SW 1271 (cell line): Measurements from ENCODE around the gene SERPINB4.

Source experiments
- DNase-seq, 2 experiments: peaks; one replicate each; lab custom pipeline; 2025; lab: John Stamatoyannopoulos, UW

The SERPINB4 gene

DNA sequence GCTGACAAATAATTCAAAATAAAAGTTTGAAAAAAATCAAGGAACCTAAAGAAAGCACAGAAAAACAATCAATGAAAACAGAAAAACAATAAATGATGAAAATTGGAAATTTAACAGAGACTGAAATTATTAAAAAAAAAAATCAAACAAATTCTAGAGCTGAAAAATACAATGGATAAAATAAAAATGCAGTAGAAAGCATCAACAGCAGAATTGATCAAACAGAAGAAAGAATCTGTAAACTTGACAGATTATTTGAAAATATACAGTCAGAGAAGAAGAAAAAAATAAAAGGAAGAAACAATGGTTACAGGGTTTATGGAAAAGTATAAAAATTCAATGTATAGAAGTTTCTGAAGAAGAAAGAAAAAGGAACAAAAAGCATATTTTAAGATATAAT is 16.2 kb downstream of the SERPINB4 start:
- DNase-seq = no peak

DNA sequence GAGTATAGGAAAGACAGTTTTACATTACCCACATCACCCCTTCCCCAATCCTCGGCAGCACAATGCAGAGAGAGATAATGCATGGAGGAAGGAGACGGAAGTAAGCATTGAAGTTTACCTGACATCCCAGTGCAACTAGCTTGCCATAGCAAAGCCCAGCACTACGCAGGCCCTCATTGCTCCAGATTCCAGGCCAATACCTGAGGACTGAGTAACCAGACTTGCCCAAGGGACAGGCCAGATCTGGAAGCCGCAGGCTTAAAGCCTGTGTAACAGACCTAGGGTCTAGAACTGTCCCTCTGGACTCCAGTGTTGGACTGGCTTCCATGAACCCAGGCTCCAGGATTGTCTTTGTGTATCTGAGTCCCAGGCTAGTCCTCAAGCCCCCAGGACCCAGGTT is 17.6 kb downstream of the SERPINB4 start:
- no peak for DNase-seq

DNA sequence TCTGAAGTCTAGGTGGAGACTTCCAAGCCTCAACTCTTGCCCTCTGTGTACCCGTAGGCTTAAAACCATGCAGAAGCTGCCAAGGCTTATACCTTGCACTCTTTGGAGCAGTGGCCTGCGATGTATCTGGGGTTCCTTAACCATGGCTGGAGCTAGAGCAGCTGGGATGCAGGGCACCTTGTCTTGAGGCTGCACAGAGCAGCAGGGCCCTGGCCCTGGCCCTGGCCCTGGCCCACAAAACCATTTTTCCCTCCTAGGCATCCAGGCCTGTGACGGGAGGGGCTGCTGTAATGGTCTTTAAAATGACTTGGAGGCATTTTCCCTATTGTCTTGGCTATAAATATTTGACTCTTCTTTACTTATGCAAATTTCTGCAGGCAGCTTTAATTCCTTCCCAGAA is 19.2 kb downstream of the SERPINB4 start:
- DNase-seq = no peak

DNA sequence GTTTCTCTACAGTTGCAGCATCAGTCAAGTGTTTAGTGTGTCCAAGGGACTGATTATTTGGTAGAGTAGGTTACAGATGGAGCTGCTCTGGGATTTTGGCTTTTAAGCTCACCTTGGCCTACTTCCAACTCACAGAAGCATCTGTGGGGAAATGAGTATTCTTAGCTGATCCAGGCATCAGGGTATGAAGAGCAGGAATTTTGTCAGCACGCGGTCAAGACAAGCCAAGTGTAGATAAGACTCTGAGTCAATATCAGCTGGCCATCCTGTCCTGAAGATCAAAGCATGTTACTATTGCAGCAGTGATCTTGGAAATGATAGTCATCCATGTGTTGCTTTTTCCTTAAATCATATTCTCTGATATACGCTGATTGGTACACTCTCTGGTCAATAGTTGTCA is 24.4 kb downstream of the SERPINB4 start:
- no peak for DNase-seq

DNA sequence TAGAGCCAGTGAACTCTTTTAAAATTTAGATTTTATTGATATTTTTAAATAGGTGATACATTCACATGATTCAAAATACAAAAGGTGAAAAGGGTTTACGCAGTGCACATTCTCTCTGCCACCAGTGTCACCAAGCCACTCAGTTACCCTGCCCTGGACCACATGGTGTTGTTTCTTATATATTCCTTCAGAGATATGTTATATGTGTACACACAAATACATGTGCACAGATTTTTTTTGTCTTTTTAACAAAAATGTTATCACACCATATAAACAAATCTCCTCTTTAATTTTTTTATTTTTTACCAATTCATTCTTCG is 26.2 kb downstream of the SERPINB4 start:
- DNase-seq = no peak

DNA sequence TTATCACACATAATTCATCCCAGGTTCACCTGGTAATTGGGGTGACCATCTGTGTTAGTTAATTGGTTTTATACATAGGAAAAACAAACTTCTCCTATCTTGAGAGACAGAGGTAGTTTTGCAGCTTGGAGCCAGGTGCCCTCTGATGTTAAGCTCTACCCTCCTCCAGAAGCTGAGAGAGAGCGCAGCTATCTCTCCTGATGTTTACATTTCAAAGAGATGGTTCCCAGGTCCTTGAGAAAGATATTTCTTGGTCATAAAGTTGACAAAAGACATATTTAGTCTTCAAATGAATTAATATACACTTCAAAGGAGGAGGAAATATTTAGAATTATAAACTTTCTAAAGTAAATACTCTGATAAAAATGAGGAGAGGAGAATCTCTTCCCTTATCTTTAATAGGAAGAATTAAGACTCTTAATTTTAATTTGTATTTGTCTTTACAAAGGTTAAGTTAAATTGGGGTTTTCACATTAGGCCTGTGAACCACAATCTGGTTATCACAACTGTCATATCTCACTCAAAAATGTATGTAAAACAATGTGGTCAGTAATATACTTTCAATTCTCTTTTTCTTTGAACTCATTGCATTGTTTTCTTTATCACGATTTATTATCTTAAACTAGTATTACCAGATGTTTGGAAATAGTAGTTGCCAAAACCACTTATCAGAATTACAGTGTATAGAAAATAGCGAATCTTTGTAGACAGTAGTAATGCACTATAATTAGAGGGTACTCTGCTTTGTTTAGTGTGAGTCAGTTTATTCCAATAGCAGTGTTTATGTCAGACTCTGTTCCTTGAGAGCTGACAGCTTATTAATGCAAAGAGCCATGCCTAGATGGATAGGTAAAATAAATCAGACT is 26.8 kb downstream of the SERPINB4 start:
- no peak for DNase-seq

DNA sequence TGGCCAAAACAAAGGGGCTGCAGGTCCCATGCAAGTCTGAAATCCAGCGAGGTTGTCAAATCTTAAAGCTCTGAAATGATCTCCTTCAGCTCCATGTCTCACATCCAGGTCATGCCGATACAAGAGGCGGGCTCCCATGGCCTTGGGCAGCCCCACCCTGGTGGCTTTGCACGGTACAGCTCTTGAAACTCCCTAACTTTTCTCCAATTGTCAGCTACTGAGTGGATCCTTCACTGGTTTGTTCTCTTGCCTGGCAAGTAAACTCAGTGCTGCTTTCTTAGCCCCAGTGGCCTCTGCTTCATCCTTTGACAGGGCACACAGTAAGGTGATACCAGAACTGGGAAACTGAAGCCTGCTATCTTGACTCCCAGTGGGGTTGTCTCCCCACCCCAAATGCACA is 30.6 kb downstream of the SERPINB4 start:
- no peak for DNase-seq

DNA sequence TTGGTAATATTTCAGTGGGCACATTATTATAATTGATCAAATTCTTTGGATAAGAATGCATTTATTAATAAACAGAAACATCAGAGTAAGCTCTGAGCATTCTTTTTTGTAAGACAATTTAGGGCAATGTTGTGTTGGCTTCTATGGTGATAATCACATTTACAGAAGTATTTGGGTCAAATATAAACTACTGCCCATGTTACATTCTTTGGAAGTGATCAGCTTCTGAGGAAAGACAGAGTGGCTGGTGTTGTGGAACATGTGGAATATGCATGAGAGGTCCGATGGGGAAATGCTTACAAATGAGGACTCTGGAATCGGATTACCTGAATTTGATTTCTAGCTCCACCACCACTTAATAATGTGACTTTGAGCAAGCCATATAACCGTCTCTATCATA is 37.5 kb downstream of the SERPINB4 start:
- no peak for DNase-seq

DNA sequence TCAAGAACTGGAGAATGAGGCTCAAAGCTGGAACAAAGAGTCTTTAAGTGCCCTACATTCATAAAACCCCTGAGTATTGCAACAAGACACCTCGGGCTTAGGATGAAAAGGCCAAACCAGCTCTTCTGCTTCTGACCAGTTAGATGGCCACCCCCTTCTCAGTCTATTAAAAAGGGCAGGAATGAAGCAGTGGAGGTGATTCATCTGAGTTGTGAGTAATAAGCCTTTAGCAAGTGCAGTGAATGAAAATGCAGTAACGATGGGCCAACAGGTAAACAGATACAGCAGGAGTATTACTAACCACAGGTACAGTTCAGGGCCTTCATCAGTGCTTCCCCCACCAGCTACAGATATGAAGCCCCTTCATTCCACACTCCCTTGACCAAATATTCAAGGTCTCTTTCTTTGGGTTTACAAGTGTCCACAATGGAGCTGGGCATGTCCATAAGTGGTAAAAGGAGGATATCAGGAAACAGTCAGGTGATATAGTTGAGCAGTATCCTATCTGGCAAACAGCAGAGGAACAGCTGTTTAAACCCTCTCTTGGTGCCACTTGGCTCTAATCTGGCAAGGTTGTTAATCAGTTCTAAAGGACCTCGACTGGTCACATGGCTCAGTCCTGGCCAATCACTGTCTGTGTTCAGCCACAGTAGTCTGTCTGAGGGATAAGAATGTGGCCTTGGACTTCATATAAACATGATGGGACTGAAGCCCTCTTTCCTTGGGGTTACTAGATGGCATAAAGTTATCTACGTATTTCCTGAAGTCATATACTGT is 39.1 kb downstream of the SERPINB4 start:
- no peak for DNase-seq

DNA sequence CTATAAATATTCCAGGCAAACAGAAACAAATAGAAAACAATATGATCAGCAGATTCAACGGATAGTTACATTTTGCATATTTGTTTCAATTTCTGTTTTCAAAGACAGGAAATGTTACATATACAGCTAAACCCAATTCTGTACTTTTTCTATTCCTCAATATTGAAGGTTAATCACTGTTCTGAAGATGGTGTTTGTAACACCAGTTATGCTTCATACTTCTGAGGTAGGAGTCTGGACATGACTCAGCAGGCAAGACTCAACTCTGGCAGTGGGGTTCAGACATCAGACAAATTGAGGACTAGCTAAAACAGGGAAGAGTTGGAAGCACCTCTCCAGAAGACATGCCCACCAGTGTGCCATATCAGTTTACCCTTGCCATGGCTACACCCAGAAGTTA is 40.3 kb downstream of the SERPINB4 start:
- DNase-seq = no peak

DNA sequence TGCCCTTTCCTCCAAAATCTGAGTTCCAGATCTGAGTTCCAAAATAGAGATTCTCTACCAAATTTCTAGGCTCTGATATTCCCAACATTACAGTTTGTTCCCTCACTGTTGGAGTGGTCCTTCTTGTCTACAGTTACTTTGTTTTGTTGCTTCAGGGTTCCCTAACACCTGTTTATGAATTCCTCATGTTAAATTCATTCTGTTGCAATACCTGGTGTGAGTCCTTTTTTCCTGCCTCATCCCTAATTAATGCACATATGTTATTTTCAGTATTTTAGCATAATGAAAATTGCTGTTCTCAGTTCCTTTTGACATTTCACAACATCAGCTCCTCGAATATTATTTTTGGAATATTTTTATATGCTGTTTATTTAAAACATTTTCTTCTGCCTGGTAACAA is 40.7 kb downstream of the SERPINB4 start:
- DNase-seq = no peak

DNA sequence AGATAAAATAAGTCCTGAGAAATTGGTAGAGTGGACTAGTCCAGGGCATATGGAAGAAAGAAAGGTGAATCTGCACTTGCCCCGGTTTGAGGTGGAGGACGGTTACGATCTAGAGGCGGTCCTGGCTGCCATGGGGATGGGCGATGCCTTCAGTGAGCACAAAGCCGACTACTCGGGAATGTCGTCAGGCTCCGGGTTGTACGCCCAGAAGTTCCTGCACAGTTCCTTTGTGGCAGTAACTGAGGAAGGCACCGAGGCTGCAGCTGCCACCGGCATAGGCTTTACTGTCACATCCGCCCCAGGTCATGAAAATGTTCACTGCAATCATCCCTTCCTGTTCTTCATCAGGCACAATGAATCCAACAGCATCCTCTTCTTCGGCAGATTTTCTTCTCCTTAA is 47.1 kb downstream of the SERPINB4 start:
- DNase-seq = no peak

DNA sequence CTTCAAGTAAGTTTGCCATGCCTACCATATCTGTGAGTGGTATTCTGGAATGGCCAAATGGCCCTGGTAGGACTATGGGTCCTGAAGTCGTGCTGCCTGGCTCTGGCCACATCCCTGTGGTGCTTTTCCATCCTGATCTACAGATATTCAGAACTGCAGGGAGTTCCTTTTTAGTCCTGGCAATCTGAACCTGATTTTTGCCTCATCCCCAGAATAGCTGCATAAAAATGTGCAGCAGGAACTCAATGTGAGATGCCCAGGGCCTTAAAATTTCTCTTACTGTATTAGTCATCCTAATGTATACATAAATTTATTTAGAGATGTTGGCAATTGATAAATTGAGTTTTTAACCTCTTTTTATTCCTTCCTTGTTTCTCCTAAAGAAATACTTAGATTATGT is 51.6 kb downstream of the SERPINB4 start:
- DNase-seq = no peak

DNA sequence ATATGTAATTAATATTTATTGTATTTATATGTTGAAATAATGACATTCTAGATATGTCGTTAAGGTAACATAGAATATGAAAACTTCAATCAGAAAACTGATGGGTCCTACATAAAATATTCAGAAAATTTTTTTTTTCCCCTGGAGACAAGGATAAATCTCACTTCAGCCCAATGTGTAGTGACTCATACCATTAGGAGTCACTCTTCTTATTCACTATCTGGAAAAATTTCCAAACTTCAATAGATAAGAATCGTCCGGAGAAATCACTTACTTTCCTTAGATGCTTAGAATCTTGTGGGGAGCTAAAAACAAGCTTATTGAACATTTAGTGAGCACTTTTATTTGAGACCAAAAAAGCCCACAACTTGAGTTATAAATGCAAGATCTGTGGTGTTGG is 52.3 kb downstream of the SERPINB4 start:
- no peak for DNase-seq

DNA sequence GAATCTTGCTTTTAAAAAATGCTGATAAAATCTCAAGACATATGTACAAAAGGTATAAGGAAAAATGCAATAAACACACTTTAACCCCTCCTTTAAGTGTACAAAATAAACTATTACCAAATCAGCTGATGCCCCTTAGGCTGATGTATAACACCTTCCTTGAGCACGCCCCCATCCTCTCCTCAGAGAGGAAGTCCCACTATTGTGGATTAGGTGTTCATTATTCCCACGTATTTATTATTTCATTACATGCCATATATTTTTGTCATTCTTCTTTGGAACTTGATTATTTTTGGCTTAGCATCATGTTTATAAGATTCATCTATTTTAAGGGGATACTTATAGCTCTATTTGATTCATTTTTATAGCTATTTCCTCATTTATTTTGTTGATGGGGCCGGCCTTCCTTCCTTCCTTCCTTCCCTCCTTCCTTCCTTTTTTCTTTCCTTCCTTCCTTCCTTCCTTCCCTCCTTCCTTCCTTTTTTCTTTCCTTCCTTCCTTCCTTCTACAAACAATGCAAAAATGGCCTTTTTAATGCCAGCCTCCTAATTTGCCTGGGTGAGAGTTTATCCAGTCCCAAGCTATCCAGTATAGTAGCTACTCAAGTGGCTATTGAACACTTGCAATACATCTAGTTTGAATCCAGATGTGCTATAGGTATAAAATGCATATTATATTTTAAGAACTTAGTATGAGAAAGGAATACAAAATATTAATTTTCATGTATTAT is 52.9 kb downstream of the SERPINB4 start:
- no peak for DNase-seq

DNA sequence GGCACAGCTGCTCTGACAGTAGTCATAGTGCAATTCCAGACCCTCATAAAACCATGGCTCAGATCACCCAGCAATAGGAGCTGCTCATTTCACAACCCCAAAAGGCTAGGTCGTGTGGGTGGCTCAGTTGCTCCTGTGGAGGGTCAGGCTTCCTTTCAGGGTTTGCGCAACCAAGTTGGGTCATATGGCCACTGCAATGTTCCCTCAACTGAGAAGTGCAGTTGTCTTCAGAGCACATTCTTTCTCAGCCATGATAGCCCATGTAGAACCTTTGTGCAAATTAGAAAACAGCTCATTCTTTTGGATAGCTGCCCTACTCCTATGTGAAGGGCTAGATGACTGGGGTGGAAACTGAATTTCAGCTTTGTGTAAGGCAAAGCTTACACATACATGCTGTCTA is 53.7 kb downstream of the SERPINB4 start:
- no peak for DNase-seq

DNA sequence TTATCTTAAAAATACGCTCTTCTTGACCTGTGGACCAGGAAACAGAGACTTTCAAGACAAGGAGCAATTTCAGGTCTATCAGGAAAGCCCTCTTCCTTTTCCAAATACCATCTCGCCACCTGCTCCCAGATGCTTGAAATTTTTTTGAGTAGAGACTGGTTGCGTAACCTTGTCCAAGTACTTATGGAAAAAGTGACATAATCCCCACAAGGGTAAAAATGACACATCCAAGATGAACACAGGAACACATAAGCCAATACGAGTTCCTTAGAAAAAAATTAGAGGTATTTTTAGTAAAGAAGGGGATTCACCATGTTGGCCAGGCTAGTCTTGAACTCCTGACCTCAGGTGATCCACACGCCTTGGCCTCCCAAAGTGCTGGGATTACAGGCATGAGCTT is 55.1 kb downstream of the SERPINB4 start:
- DNase-seq = no peak
